H1 (cell line): ENCODE measurements around the gene REL. TPM values are rescaled to one million over a fixed set of nuclear protein-coding genes. Genes with fewer than 3 reads are reported as not detected.

Source experiments
- CTCF ChIA-PET: fragments of 300-600 bp; sonication (Branson Sonifier 250); formaldehyde crosslinking; loops from one replicate; lab custom pipeline; 2021; ENCODE audit not compliant: partially characterized antibody; lab: Charles Lee
- POLR2A ChIA-PET: fragments of 300-600 bp; sonication (Branson Sonifier 250); formaldehyde crosslinking; loops from one replicate; lab custom pipeline; 2021; ENCODE audit warnings: inconsistent platforms; ENCODE audit not compliant: partially characterized antibody; lab: Charles Lee
- DNase-seq, 2 experiments: peaks; one replicate each; pipeline versions ENCODE4 v3.0.0 to v3.0.0-alpha.2; 2010 to 2022; ENCODE audit warnings: low spot score in 2 of 2, low read depth in 1 of 2, mixed read lengths in 1 of 2
- FAIRE-seq: peaks from 2 replicates; lab custom pipeline; 2011; peaks lifted over from hg19 to GRCh38; lab: Jason Lieb, UNC
- H2AFZ ChIP-seq: 2 replicates; pipeline ENCODE4 v1.8.1; 2012; ENCODE audit warnings: low read length, inconsistent platforms
- H2AK5ac ChIP-seq: 2 replicates; pipeline ENCODE4 v1.6.1; 2013; ENCODE audit warnings: low read depth, low read length
- H2BK120ac ChIP-seq: replicated peaks from 2 replicates; pipeline ENCODE3; 2013; ENCODE audit warnings: low read depth, low read length, inconsistent platforms
- H2BK12ac ChIP-seq: 2 replicates; pipeline ENCODE4 v1.6.1; 2013; ENCODE audit warnings: low read depth, low read length
- H2BK15ac ChIP-seq: 2 replicates; pipeline ENCODE4 v1.6.1; 2013; ENCODE audit warnings: low read length
- H2BK20ac ChIP-seq: 2 replicates; pipeline ENCODE4 v1.6.1; 2013; ENCODE audit warnings: low read length
- H2BK5ac ChIP-seq: 2 replicates; pipeline ENCODE4 v1.6.1; 2013; ENCODE audit warnings: low read depth, low read length
- H3K14ac ChIP-seq: 2 replicates; pipeline ENCODE4 v1.6.1; 2013; ENCODE audit warnings: inconsistent platforms; ENCODE audit not compliant: insufficient read length
- H3K18ac ChIP-seq: 2 replicates; pipeline ENCODE4 v1.6.1; 2013; ENCODE audit warnings: low read length; ENCODE audit errors: extremely low read depth
- H3K23ac ChIP-seq: 2 replicates; pipeline ENCODE4 v1.6.1; 2013; ENCODE audit warnings: inconsistent platforms; ENCODE audit not compliant: insufficient read length
- H3K23me2 ChIP-seq: 2 replicates; pipeline ENCODE4 v1.6.1; 2013; ENCODE audit warnings: low read depth, low read length
- H3K27ac ChIP-seq: 2 replicates; pipeline ENCODE4 v1.6.1; 2011; ENCODE audit warnings: low read depth, low read length, inconsistent platforms
- H3K27me3 ChIP-seq, 4 experiments: replicated peaks in 1 of 4; 1 replicate in 1 of 4; 2 replicates in 3 of 4; pipeline versions ENCODE4 v1.6.1 to v1.8.1; 2011 to 2013; ENCODE audit warnings: low read length in 3 of 4, mild to moderate bottlenecking in 3 of 4, inconsistent platforms in 2 of 4, mixed read lengths in 2 of 4, moderate library complexity in 1 of 4; ENCODE audit not compliant: control insufficient read depth in 3 of 4, insufficient read depth in 3 of 4; ENCODE audit errors: extremely low read depth in 1 of 4
- H3K36me3 ChIP-seq, 4 experiments: 2 replicates each; pipeline versions ENCODE4 v1.6.1 to v1.8.1; 2011 to 2013; ENCODE audit warnings: mild to moderate bottlenecking in 4 of 4, low read length in 3 of 4, moderate library complexity in 2 of 4, control low read depth in 1 of 4, inconsistent platforms in 1 of 4; ENCODE audit not compliant: insufficient read depth in 4 of 4, control insufficient read depth in 2 of 4
- H3K4ac ChIP-seq: replicated peaks from 2 replicates; pipeline ENCODE3; 2013; ENCODE audit warnings: low read length, low read depth, mixed read lengths, inconsistent platforms; ENCODE audit not compliant: insufficient read length
- H3K4me1 ChIP-seq, 4 experiments: replicated peaks in 1 of 4; 1 replicate in 1 of 4; 2 replicates in 3 of 4; pipeline versions ENCODE4 v1.6.1 to v1.8.1; 2011 to 2013; ENCODE audit warnings: low read length in 3 of 4, inconsistent platforms in 2 of 4, mixed read lengths in 1 of 4; ENCODE audit not compliant: insufficient read depth in 4 of 4, control insufficient read depth in 3 of 4
- H3K4me2 ChIP-seq, 2 experiments: 2 replicates each; pipeline versions ENCODE4 v1.6.1 to v1.8.1; 2011 to 2013; ENCODE audit warnings: low read depth in 2 of 2, low read length in 2 of 2, control low read depth in 1 of 2, inconsistent platforms in 1 of 2, mild to moderate bottlenecking in 1 of 2; ENCODE audit not compliant: insufficient read depth in 1 of 2
- H3K4me3 ChIP-seq, 4 experiments: fragments of 200-600, 300-600 bp in 1 of 4; sonication (generic), shearing (Covaris generic), sonication (Bioruptor Twin) in 1 of 4; 2 replicates each; pipeline versions ENCODE4 v1.5.1 to v1.8.1; 2011 to 2016; ENCODE audit warnings: low read length in 4 of 4, low read depth in 3 of 4, control low read depth in 2 of 4, inconsistent platforms in 2 of 4, mild to moderate bottlenecking in 2 of 4, mixed read lengths in 1 of 4, moderate library complexity in 1 of 4; ENCODE audit not compliant: insufficient read depth in 2 of 4; ENCODE audit errors: extremely low read depth in 1 of 4
- H3K56ac ChIP-seq: replicated peaks from 2 replicates; pipeline ENCODE3; 2013; ENCODE audit warnings: low read depth, mild to moderate bottlenecking, mixed read lengths, low read length, inconsistent platforms; ENCODE audit not compliant: insufficient read length
- H3K79me1 ChIP-seq: 2 replicates; pipeline ENCODE4 v1.6.1; 2013; ENCODE audit warnings: low read depth, low read length, control low read depth
- H3K79me2 ChIP-seq, 2 experiments: 2 replicates each; pipeline versions ENCODE4 v1.6.1 to v1.8.1; 2012 to 2013; ENCODE audit warnings: low read length in 2 of 2, mild to moderate bottlenecking in 2 of 2, inconsistent platforms in 1 of 2; ENCODE audit not compliant: insufficient read depth in 2 of 2, control insufficient read depth in 1 of 2
- H3K9ac ChIP-seq, 4 experiments: replicated peaks in 1 of 4; 1 replicate in 1 of 4; 2 replicates in 3 of 4; pipeline versions ENCODE4 v1.6.1 to v1.8.1; 2011 to 2013; ENCODE audit warnings: low read depth in 3 of 4, low read length in 3 of 4, control low read depth in 2 of 4, mild to moderate bottlenecking in 2 of 4, moderate library complexity in 2 of 4, inconsistent platforms in 1 of 4; ENCODE audit errors: extremely low read depth in 1 of 4
- H3K9me3 ChIP-seq, 2 experiments: 2 replicates each; pipeline versions ENCODE4 v1.6.1 to v1.8.1; 2012 to 2013; ENCODE audit warnings: mild to moderate bottlenecking in 2 of 2, moderate library complexity in 2 of 2, control low read depth in 1 of 2, inconsistent platforms in 1 of 2, low read depth in 1 of 2, low read length in 1 of 2, mixed read lengths in 1 of 2; ENCODE audit not compliant: insufficient read depth in 2 of 2
- H4K20me1 ChIP-seq, 2 experiments: replicated peaks in 1 of 2; 2 replicates each; pipeline versions ENCODE3 to v1.8.1; 2011 to 2013; ENCODE audit warnings: inconsistent platforms in 2 of 2, low read length in 2 of 2, mild to moderate bottlenecking in 1 of 2; ENCODE audit not compliant: insufficient read depth in 2 of 2, control insufficient read depth in 1 of 2
- H4K5ac ChIP-seq: 2 replicates; pipeline ENCODE4 v1.6.1; 2013; ENCODE audit warnings: low read length, low read depth, mixed read lengths, inconsistent platforms; ENCODE audit not compliant: insufficient read length
- H4K8ac ChIP-seq: 2 replicates; pipeline ENCODE4 v1.8.0; 2013; ENCODE audit warnings: mild to moderate bottlenecking, moderate library complexity, low read length, inconsistent platforms; ENCODE audit not compliant: insufficient read depth; ENCODE audit errors: extremely low read depth
- H4K91ac ChIP-seq: replicated peaks from 2 replicates; pipeline ENCODE3; 2013; ENCODE audit warnings: low read length, mixed read lengths, inconsistent platforms; ENCODE audit not compliant: insufficient read length
- EZH2 ChIP-seq: fragments of 200-600 bp; sonication (generic); IDR thresholded peaks from 2 replicates; pipeline ENCODE4 v1.7.1; 2012; ENCODE audit warnings: low read depth, mild to moderate bottlenecking, moderate library complexity, low read length, inconsistent platforms; ENCODE audit not compliant: severe bottlenecking
- NRF1 ChIP-seq: IDR thresholded peaks from 2 replicates; pipeline ENCODE4 v1.6.1; 2011; ENCODE audit warnings: mild to moderate bottlenecking, low read depth, low read length, improper control_type of control experiment
- SIX5 ChIP-seq: IDR thresholded peaks from 2 replicates; pipeline ENCODE4 v1.6.1; 2011; ENCODE audit warnings: mild to moderate bottlenecking, low read depth, low read length
- WGBS, 2 experiments: shearing (Covaris generic) in 1 of 2; methylation state at CpG; one replicate each; pipeline versions ENCODE4 v1.1.6 to v1.1.7; 2013 to 2015; ENCODE audit warnings: low lambda C conversion rate in 2 of 2, mixed read lengths in 2 of 2, inconsistent platforms in 1 of 2, low coverage in 1 of 2, missing lambda C conversion rate in 1 of 2; ENCODE audit not compliant: insufficient replicate concordance in 2 of 2, insufficient coverage in 1 of 2, insufficient read length in 1 of 2; ENCODE audit errors: extremely low coverage in 1 of 2, missing lambda C conversion rate in 1 of 2; 5-methylcytosine and 5-hydroxymethylcytosine counted together
- polyA plus RNA-seq, 7 experiments: library from polyadenylated mRNA; depleted of rRNA in 3 of 7; stranded (reverse) in 5 of 7; unstranded in 2 of 7; fragments of >200 nt in 5 of 7; fragments of 200-250 nt in 2 of 7; gene quantifications; 1 replicate in 5 of 7; 2 replicates in 1 of 7; 4 replicates in 1 of 7; pipeline versions ENCODE4 v1.2.1 to v1.2.3, GENCODE V29; 2011 to 2013; ENCODE audit warnings: missing spikeins in 2 of 7, mixed read lengths in 2 of 7
- total RNA-seq: library from RNA; stranded (reverse); fragmentation: NEBNext Ultra II Directional; extraction: Animal tissue kit (Norgen Biotek cat#: 25700); gene quantifications from 2 replicates; pipeline ENCODE4 v1.2.1, GENCODE V29; 2021

Gene REL
- total and polyA plus RNA-seq, 2 of the 8 experiments (the other 6 are each of a cell fraction or from before 2014, with no cell fraction given) = 1.5 to 7.5 TPM

GRCh38 chr2:60873381-60873780, 8.0 kb upstream of the REL start:
- DNase-seq = no peak
- H2AFZ ChIP-seq = no peak overlapping the region
- no peak overlapping the region for H2BK20ac ChIP-seq
- ChIA-PET POLR2A (interaction anchor here (0.7 kb wide), 1 partner anchor 8 kb away, joined by 3 read pairs; the partner anchor contains the start of gene REL), CTCF (interaction anchor here (1.0 kb wide), 1 partner anchor 10 kb away, joined by 3 read pairs; no protein-coding TSS in a partner anchor)
- H4K20me1 ChIP-seq = no peaks in the 10 kb centered on the region
- no peak overlapping the region for H2BK120ac ChIP-seq
- H3K23me2 ChIP-seq = no peaks in the 10 kb centered on the region
- no peak overlapping the region for H3K4me2 ChIP-seq
- no peak overlapping the region for H3K56ac ChIP-seq
- H4K5ac ChIP-seq = no peak overlapping the region
- no peak overlapping the region for H2BK5ac ChIP-seq
- H3K27me3 ChIP-seq = no peaks in the 10 kb centered on the region
- no peak overlapping the region for H4K91ac ChIP-seq
- H3K4ac ChIP-seq = no peak overlapping the region
- no peaks in the 10 kb centered on the region for H3K4me1 ChIP-seq
- no peaks in the 10 kb centered on the region for H3K79me2 ChIP-seq
- H2BK15ac ChIP-seq = no peak overlapping the region
- no peak overlapping the region for H3K14ac ChIP-seq
- no peaks in the 10 kb centered on the region for H3K79me1 ChIP-seq
- no peak overlapping the region for H3K23ac ChIP-seq
- 85% methylated on average over 3 of the region's 3 CpGs; no CpG with 5 or more reads in 1 of the 2 experiments for WGBS, 2 experiments
- H2BK12ac ChIP-seq = no peak overlapping the region
- no peak overlapping the region for H3K4me3 ChIP-seq
- H3K9me3 ChIP-seq = no peaks in the 10 kb centered on the region
- no peak overlapping the region for H3K18ac ChIP-seq
- H3K27ac ChIP-seq = no peak overlapping the region
- no peak overlapping the region for H4K8ac ChIP-seq
- FAIRE-seq = no peak
- no peak overlapping the region for H2AK5ac ChIP-seq
- H3K9ac ChIP-seq = no peak overlapping the region
- no peaks in the 10 kb centered on the region for H3K36me3 ChIP-seq
- TF ChIP-seq SIX5 (no peak), NRF1 (no peak), EZH2 (no peak)
